DMS153 treated with DMSO at 0.1 percent for 48 hours (cell line): ENCODE measurements around the gene SEMA6B.
"Not testable (repeated sequence)": the region's sequence is repeated elsewhere in the genome, so short reads cannot be mapped to it uniquely, and the experiment has no call there.

Source experiments
- DNase-seq: peaks from one replicate; lab custom pipeline; 2025; ENCODE audit not compliant: unreplicated experiment; lab: John Stamatoyannopoulos, UW

Gene SEMA6B

DNA sequence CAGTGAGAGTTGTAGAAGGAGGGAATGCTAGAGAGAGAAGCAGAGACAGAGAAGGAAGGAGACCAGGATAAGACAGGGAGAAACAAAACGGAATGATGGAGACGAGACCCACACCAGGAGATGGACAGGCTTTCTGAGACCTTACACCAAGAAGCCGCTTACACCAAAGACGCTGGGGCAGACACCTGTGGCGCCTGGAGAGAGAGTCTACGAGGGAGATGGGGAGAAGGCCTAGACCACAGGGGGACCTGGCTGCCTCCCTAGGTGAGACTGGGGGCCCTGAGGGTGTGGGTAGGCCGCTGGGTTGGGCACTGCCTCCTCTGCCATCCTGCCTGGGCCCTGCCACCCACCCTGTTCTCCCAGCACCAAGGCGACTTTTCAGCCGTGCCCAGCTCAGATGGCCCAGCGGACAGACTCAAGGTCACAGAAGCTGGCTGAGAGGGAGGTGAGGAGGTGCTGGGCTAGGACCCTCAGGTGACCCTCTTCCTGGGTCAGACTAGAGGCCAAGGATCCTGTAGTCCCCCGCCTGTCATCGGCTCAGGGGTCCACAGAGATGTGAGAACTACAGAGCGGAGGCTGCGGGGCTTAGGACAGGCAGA lies 29.5 kb downstream of the SEMA6B start:
- no peak for DNase-seq

DNA sequence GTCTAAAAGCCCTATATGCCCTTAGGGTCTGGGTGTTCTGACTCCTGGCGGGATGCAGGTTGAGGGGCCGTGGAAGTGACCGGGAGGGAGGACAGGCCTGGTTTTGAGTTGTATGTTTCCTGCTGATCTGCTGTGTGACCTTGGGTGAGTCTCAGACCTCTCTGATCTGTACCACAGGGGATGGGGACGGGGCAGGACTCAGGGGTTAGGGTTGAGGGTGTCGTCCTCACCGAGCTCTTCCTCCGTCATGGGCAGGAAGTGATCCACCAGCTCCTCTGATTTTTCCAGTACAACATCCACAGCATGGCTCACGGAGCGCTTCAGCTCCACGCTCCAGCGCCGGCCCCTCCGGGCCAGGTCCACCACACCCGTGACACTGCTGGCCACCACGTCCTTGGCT lies 30.6 kb downstream of the SEMA6B start:
- no peak for DNase-seq

DNA sequence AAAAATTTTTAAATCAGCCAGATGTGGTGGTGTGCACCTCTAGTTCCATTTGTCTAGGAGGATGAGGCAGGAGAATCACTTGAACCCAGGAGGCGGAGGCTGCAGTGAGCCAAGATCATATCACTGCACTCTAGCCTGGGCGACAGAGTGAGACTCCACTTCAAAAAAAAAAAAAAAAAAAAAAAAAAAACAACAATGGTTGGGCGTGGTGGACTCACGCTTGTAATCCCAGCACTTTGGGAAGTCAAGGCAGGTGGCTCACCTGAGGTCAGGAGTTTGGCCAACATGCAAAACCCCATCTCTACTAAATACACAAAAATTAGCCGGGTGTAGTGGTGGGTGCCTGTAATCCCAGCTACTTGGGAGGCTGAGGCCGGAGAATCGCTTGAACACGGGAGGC lies 32.1 kb downstream of the SEMA6B start:
- DNase-seq, result not testable (repeated sequence)

DNA sequence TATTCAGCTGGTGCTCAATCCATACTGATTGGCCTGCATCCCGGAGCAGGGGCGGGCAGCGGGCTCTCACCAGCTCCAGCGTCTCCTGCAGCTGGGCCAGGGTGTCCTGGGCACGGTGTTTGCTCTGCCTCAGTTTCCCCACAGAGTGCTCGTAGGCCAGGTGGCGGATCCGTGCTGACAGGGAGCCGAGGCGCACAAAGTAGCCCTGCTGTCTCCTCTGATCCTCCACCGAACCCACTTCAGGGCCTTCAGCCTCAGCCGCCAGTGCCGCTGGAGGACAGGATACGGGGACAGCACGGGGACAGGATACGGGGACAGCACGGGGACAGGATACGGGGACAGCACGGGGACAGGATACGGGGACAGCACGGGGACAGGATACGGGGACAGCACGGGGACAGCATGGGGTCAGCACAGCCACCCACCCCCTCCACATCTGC lies 33.9 kb downstream of the SEMA6B start:
- DNase-seq, result no peak

DNA sequence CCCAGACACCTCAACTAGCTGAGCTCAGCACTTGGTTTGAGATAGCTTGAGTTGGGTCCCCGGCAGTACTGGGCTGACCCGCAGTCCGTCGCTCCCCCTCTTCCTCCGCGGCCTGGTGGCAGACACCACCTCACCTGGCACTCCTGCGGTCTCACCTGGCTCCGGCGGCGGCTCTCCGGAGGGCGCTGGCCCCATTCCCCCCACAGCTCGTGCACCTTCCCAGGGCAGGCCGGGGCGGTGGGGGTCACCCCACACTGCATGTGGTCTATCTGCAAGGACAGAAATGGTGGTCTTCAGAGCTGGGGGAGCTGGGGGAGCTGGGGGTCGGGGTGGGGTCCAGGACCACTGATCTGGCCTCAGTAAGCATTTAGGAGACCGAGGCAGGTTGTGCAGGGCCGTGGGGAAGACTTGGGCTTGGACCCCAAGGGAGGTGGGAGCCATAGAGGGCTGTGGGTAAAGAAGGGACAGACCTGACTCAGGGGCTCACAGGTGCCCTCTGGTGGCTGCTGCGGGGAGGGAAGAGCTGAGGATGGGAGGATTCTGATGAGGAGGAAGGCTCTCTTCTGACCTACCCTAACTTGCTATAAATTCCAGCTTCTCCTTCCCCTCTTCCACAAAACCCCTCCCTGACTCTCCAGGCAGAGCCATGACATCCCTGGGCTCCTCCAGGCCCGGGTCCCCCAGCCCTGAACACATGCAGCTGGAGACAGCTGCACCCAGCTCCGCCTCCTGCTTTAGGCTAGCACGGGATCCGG lies 34.5 kb downstream of the SEMA6B start:
- no peak for DNase-seq

DNA sequence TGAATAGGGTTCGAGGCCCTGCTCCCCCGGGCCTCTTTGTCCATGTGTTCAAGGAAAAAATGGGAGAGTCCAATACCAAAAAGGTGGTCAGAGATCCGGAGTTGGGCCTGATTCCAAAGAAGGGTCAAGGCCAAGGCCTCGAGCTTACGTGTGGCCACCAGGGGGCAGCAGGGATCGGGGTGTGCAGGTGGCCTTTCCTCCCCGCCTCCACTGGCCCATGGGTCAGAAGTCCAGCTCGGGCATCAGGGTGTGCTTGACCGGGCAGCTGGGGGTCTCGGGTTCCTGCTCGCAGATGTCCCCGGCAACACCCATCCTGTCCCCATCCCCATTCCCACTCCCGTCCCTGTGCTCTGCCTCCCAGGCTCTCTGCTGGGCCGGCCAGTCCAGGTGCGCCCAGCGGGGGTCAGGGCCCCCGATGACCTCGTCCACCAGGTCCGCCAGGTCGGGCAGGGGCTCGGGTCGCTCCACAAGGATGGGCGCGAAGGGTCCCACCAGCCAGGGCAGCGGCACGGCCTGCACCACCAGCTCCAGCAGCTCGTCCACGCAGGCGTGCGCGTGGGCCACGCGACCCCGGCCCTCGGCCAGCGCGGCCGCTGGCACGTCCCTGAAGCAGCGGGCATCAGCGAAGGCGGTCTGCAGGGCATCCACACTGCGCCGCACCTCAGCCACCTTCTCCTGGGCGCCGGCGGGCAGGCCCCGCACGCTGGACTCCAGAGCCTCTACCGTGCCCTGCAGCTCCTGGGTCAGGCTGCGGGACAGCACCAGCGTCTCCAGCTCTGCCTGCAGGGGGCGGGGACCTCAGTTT lies 36.0 kb downstream of the SEMA6B start:
- no peak for DNase-seq

DNA sequence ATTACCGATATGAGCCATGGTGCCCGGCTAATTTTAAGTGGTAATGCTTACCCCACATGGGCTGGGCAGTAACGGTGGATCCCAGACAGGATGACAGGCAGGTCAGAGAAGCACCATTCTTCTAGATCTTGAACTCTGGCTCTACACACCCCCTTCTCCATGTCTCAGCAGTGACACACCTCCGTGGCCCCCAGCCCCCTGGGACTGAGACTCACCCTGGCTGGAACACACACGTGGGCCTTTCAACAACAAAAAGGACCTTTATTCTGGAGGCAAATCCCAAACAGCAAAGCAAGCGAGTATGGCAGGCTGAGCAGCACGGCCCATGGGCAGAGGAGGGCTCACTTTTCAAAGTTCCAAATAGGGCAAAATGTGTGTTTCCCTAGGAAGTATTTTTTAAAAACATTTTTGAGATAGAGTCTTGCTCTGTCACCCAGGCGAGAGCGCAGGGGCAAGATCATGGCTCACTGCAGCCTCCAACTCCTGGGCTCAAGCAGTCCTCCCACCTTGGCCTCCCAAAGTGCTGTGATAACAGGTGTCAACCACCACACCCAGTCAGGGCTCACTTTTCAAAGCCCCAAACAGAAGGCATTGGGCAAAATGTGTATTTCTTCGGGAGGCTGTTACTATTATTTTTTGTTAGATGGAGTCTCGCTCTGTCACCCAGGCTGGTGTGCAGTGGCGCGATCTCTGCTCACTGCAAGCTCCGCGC lies 37.0 kb downstream of the SEMA6B start:
- no peak for DNase-seq

DNA sequence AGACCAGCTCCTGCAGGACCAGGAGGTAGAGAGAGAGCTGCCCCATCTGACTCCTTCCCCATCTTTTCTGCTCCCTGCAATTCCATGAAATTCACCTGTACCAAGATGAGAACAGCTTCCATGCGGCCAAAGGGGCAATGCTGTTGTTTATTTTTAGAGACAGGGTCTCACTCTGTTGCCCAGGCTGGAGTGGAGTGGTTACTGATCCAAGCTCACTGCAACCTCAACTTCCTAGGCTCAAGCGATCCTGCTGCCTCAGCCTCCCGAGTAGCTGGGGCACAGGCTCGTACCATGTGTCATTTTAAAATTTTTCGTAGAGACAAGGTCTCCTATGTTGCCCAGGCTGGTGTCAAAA lies 37.6 kb downstream of the SEMA6B start:
- no peak for DNase-seq

DNA sequence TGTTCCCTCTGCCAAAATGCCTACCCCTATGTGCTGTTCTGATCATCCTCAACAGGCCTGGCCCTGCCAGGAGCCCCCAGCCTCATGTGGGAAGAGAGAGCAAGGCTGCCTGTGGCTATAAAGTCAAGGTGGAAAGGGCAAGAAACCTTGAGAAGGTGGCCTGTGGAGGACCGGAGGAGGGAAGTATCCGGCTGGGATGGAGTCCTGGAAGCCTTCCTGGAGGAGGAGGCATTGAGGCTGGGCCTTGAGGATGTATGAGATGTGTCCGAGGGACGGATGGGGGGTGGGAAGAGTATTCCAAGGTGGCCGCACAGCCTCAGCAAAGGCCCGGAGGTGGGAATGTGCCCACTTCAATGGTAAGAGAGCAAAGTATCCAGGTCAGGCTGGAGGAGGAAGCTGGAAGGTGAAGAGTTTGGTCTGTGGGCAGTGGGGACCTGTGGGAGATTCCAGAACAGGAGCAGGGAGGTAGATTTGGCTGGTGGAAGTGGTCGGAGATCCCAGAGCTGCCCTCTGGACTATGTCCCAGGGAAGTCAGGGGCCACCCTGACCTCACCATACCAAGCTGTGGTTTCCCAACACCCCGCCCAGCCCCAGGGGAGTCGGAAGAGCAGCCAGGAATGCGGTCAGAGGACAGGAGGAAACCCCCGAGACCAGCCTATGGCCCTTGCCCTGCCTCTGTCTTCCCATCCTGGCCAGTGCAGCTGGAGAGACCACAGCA lies 38.2 kb downstream of the SEMA6B start:
- no peak for DNase-seq

DNA sequence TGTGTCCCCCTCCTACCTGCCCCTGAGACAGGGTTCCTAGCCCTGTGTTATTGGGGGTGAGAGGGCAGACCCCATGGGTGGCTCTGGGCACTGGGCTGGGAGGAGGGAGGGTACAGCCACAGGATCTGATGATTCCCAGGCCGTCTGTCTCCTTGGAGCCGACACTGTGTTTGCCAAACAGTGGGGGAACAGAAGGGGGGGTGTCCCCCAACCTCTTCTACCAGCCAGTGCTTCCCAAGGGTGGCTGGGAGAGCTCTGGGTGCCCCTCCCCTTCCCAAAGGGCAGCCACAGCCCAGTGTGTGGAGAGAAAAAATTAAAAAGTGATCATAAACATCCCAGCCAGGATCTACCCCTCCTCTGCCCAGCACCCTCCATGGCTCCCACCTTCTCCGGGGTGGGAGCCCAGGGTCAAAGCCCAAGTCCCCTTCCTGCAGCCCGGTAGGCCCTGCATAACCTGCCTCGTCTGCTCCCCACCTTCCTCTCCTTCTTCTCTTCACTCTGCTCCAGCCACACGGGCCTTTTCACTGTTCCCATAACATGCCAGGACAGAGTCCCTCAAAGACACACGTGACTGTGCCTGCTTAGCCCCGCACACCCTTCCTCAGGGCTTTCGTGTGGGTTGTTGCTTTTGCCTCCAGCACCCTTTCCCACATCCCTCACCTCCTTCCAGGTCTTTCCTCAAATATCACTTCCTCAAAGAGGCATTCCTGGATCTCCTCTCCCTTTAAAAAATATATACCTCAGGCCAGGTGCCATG lies 39.8 kb downstream of the SEMA6B start:
- no peak for DNase-seq

DNA sequence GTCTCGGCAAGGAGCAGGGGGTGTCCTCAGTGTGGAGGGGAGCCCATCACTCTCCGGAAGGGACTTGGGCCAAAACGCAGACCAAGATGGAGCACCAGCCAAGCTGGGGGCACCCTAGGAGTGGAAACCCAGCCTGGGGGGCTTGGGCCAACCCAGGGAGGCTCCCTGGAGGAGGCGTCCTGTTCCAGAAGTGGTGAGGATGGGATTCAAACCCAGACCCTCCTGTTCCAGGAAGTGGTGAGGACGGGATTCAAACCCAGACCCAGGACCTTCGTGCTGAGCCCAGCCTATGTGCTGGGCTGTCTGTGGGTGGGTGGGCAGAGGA lies 40.4 kb downstream of the SEMA6B start:
- DNase-seq, result no peak

DNA sequence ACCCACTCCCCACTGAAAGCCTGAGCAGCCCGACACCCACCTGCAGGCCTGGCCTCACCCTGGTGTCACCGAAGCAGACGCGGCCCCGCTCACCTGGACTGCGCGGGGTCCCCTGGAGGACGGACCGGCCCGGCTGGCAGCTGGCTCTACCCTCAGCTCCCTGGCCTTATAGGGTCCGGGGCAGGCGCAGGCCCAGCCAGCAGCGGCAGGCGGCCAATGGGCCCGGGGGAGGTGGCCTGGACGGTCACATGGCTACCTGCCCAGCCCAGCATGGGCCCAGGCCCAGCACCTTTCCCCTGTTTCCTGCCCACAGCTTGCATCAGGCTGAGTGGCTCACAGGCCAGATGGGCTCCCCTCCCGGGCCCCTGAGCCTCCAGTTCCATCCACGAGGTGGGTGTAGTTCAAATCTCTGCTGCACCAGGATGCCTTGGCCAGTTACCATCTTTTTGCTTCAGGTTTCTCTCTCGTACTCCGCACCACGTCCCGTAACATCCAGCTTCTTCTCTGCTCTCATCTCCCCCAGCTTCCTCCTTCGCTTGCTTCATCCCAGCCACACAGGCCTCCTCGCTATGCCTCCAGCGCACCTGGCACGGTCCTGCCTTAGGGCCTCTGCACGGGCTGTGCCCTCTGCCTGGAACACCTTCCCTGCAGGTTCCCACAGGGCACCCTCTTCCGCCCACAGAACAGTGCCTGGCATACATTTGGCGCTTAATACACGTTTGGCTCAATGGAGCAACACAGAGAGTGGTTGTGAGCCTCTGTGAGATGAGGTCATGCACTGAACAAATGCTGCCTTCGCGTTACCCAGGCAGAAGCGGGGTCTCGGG lies 40.9 kb downstream of the SEMA6B start, which contains the start of gene PLIN4:
PLIN4 (minus strand) TSS at position 142 of the 827 bp plus-strand sequence. CDS start 214 bp downstream, outside the sequence.
- no peak for DNase-seq

DNA sequence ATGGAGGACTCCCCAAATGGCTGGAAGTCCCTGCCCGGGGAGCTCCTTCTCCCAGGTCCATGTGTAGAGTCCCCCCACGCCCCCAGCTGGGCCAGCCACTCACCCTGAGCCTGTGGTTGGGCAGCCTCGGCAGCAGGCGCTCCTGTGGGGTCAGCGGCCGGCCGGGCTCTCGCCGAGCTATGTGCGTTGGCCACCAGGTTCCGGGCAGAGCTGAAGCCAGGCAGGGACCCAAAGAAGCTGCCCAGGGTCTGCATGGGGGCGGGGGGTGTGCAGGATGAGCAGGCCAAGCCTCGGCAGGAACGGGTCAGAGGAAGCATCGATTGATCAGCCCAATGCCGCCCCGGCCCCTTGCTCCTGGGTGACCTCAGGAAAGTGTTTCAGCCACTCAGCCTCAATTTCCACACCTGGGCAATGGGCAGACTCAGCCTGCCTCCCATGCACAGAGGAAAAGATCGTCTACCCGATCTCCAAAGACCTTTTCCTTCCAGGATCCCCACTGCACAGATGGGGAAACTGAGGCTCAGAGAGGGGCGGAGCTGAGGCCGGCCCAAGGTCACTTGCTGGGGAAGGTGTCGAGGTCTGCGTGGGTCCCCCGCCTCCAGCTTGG lies 41.9 kb downstream of the SEMA6B start:
- DNase-seq, result no peak

DNA sequence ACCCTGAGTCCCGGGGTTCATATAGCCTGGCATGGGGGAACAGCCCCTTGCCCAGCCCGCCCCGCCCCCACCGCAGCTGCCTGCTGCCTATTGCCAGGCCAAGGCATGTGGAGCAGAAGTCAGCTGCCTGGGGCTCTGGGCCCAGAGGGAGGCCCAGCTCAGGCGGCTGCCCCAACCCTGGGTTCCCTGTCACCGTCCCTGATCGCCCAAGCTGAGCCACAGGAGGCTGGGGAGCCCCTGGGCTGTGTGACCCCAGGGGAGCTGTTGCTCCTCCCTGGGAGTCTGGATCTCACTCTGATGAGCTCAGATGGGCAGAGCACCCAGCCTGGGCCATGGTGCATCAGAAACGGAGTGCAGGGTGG lies 42.6 kb downstream of the SEMA6B start:
- DNase-seq, result no peak

DNA sequence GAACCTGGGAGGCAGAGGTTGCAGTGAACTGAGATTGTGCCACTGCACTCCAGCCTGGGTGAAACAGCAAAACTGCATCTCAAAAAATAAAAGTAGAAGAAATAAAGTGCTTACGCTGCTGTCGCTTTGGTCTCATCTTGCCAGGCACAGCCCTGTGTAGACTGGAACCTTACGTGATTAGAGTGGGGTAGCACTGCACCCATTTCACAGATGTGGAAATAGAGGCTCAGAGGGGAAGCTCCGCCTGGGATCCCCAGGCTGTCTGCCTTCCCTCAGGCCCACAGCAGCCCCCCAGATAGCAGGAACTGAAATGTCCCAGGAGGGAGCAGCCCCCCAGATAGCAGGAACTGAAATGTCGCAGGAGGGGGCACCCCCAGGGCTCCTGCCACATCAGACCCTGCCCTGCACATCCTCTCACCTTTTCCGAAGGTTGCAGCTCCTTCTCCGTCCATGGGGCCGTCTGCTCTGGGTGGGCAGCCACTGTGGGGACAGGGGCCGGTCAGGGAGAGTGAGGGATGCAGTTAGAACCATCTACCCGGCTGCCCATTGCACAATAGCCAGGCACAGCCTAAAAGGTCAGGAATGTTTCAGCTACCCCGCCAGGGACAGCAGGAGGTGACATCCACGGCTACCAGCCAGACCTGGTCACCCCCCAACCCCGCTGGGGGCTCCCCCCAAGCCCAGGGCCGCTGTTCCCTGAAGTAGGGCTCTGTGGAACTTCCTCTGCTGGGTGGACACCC lies 43.1 kb downstream of the SEMA6B start:
- no peak for DNase-seq

DNA sequence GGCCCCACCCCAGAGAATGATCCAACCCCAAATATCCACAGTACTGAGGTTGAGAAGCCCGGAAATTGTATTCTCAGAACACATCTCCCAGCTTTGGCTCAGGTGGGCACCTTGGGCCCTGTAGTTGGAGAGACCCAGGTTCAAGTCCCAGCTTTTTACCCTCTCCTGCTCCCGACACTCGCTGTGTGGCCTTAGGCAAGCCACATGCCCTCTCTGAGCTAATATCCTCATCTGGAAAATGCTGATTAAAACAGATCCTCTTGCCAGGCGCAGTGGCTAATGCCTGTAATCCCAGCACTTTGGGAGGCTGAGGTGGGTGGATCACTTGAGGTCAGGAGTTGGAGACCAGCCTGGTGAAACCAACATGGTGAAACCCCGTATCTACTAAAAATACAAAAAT lies 43.8 kb downstream of the SEMA6B start:
- no peak for DNase-seq

DNA sequence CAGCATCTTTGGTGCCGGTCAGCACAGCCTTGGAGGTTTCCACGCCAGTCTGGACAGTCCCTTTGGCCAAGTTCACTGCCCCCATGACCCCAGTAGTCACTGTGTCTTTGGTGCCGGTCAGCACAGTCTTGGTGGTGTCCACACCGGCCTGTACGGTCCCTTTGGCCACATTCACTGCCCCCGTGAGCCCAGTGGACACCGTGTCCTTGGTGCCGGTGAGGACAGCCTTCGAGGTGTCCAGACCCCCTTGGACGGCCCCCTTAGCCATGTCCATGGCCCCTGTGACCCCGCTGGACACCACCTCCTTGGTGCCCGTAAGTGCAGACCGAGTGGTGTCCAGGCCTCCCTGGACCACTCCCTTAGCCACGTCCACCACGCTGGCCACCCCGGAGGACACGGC lies 46.2 kb downstream of the SEMA6B start:
- no peak for DNase-seq

DNA sequence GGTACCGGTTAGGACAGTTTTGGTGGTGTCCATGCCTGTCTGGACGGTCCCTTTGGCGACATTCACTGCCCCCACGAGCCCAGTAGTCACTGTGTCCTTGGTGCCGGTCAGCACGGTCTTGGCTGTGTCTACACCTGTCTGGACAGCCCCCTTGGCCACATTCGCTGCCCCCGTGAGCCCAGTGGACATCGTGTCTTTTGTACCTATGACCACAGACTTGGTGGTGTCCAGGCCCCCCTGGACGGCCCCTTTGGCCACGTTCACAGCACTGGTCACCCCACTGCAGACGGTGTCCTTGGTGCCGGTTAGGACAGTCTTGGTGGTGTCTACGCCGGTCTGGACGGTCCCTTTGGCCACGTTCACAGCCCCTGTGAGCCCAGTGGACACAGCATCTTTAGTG lies 47.4 kb downstream of the SEMA6B start:
- no peak for DNase-seq
